Muscle layer of duodenum (tissue), 2 donors: ENCODE measurements around the gene CEP68.
"Not testable (repeated sequence)": the region's sequence is repeated elsewhere in the genome, so short reads cannot be mapped to it uniquely, and the experiment has no call there.

ENCODE experiments used
- H3K27ac ChIP-seq: one replicate; pipeline ENCODE4 v1.7.0; 2013; ENCODE audit warnings: mild to moderate bottlenecking, low read length
- H3K27me3 ChIP-seq: one replicate; pipeline ENCODE4 v1.7.0; 2013; ENCODE audit warnings: low read depth, mild to moderate bottlenecking, control low read depth, low read length
- H3K36me3 ChIP-seq, 2 donors: one replicate each; pipeline ENCODE4 v1.7.0; 2013; ENCODE audit warnings: low read length in 2 of 2, control low read depth in 1 of 2, mild to moderate bottlenecking in 1 of 2; ENCODE audit not compliant: insufficient read depth in 2 of 2, control insufficient read depth in 1 of 2
- H3K4me1 ChIP-seq, 2 donors: one replicate each; pipeline ENCODE4 v1.7.0; 2013; ENCODE audit warnings: low read length in 2 of 2, mild to moderate bottlenecking in 2 of 2, control low read depth in 1 of 2, moderate library complexity in 1 of 2; ENCODE audit not compliant: insufficient read depth in 2 of 2, control insufficient read depth in 1 of 2
- H3K4me3 ChIP-seq, 2 donors: one replicate each; pipeline ENCODE4 v1.7.0; 2013; ENCODE audit warnings: low read length in 2 of 2, low read depth in 1 of 2, mild to moderate bottlenecking in 1 of 2
- H3K9me3 ChIP-seq, 2 donors: one replicate each; pipeline ENCODE4 v1.7.0; 2013; ENCODE audit warnings: low read length in 2 of 2, control low read depth in 1 of 2, mild to moderate bottlenecking in 1 of 2; ENCODE audit not compliant: control insufficient read depth in 1 of 2
- donor health status: healthy.

The CEP68 gene

DNA sequence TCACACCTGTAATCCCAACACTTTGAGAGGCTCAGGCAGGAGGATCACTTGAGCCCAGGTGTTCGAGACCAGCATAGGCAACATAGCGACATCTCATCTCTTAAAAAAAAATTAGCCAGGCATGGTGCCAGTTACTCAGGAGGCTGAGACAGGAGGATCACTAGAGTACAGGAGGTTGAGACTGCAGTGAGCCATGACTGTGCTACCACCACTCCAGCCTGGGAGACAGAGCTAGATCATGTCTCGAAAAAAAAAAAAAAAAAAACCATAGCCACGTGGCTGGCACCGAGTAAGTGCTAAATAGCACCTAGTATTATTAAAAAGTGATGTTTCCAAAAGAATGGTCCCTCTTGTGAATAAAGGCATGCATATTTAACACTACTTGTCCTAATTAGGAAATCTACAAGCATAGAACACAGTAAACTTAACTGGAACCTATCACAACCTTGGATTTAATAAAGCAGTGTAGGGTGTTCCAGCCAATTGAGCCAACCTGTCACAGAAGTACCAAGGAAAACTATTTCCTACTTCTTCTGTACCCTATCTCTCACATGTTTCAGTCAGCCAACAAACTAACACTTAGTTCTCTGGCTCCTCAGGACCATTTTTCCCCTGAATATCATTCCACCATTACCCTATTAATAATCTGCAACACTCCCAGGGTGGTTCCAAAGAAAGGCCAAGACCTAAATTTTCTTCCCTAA is 64.9 kb downstream of the CEP68 start:
- H3K27me3 ChIP-seq, result no peaks in the 10 kb centered on the region
- H3K9me3 ChIP-seq, result no peaks in the 10 kb centered on the region
- no peaks in the 10 kb centered on the region for H3K36me3 ChIP-seq
- peaks cover 5 to 33% of the 10 kb centered on the region in 2 donors for H3K4me1 ChIP-seq
- no peak overlapping the region for H3K4me3 ChIP-seq
- no peak overlapping the region for H3K27ac ChIP-seq

DNA sequence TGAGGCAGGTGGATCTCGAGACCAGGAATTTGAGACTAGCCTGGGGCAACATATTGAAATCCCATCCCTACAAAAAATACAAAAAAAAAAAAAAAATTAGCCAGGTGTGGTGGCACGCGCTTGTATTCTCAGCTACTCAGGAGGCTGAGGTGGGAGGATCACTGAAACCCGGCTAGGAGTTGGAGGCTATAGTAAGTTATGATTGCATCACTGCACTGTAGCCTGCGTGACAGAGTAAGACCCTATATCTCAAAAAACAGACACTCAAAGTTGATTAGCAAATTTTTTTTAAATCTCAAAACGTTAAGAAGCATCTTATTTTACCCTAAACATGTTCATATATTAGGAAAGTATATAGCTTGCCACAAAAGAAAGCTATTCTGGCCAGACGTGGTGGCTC is 66.1 kb downstream of the CEP68 start:
- Histone ChIP-seq H3K27me3 (no peaks in the 10 kb centered on the region), H3K27ac (no peak overlapping the region), H3K9me3 (no peaks in the 10 kb centered on the region), H3K4me1 (peaks cover 3 to 44% of the 10 kb centered on the region in 2 donors), H3K4me3 (no peak overlapping the region), H3K36me3 (no peaks in the 10 kb centered on the region)

DNA sequence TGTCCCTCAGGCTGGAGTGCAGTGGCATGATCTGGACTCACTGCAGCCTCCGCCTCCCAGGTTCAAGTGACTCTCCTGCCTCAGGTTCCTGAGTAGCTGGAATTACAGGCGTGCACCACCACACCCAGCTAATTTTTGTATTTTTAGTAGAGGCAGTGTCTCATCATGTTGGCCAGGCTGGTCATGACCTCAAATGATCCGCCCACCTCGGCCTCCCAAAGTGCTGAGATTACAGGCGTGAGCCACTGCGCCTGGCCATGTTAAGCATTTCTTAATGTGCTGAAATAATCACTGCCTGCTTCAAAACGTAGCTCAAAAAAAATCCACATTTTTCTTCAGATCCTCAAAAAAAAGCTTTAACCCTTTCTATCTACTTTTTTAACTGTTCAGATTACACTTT is 69.2 kb downstream of the CEP68 start:
- H3K4me1 ChIP-seq, result peaks cover 3 to 53% of the 10 kb centered on the region in 2 donors
- H3K4me3 ChIP-seq, H3K27ac ChIP-seq, H3K36me3 ChIP-seq, H3K27me3 ChIP-seq, H3K9me3 ChIP-seq: not testable (repeated sequence)

DNA sequence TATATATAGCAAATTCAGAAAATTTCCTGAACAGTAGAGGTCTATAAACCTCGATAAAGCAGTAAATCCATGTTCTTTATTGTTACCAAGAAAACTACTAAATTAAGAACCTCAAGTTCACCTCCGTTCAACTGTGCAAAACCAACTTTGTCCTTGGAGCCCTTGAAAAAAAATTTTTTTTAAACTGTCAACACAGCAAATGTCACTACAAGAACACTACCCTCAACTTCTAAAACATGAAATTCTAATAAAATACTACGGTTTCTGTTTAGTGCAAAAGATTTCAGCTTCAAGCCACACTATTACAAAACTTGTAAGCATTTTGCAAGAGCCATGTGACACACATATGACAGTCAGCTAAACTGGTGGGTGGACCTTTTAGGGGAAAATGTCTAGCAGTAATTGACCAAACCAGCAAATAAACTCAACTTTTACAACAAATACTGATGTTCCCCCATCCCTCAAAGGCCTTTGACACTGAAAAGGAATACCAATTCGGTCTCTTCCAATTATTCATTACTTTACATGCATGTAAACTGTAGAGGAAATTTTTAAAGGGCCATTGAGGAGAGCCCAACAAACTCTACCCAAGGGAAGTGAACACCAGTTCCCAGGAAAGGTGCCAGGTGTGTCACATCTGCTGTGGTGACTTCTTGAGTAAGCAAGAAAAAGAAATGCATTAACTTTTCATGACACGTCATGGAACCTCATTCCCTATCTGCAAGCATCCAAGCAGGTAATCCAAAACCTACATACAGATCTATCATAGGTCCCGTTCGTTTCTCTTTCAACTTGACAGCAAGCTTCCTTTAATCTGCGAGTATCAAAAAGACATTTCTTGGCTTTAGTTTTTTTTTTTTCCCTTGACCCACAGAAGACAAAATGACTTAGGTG is 72.3 kb downstream of the CEP68 start:
- no peaks in the 10 kb centered on the region for H3K27me3 ChIP-seq
- no peaks in the 10 kb centered on the region for H3K9me3 ChIP-seq
- peaks cover 3 to 40% of the 10 kb centered on the region in 2 donors for H3K4me1 ChIP-seq
- peak overlapping the region; percentile 94 to 99 for H3K4me3 ChIP-seq
- peak overlapping the region; percentile 99 for H3K27ac ChIP-seq
- H3K36me3 ChIP-seq, result peaks cover 0 to 8% of the 10 kb centered on the region in 2 donors

GRCh38 chr2:65129286-65129825 is 73.1 kb downstream of the CEP68 start:
- no peaks in the 10 kb centered on the region for H3K27me3 ChIP-seq
- peak overlapping the region; percentile 94 to 99 for H3K4me3 ChIP-seq
- no peaks in the 10 kb centered on the region for H3K9me3 ChIP-seq
- peak overlapping the region; percentile 99 for H3K27ac ChIP-seq
- peaks cover 3 to 39% of the 10 kb centered on the region in 2 donors for H3K4me1 ChIP-seq
- H3K36me3 ChIP-seq, result peaks cover 0 to 8% of the 10 kb centered on the region in 2 donors

DNA sequence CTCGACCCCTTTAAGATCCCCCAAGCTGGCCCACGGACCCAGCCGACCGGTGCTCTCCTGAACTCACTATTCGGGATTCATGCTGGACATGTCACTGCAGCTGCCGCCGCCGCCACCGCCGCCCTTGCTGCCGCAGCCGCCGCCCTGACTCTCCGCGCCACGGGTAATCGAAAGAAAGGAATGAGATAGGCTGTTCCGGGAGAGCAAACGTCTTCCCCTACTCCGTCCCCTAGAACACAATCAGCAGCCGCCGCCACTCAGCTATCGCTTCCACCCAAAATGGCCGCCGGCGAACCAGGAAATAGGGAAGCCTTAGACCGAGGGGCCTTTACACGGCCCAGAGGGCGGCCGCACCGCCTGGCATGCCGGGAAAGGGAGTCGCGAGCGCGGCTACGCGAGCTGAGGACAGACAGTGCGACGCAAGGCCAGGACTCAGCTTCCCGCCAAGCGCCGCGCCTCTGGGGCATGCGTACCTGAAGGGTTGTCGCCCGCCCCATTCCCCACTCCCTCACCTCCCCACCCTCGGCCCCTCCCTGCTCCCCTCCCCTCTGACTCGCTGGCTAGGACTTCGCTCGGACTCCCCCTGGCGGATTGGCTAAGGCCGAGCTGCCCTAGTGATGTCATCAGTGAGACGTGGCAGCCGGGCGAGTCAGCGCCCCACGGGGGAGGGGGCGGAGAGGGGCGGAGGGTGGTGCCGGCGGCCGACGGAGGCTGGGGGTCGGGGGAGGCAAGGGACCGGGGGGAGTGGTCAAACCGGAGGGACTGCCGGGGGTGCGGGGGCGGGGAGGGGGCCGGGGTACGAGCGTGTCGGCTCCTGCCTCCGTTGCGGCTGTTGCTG is 73.8 kb downstream of the CEP68 start, which contains the start of gene RAB1A:
Gene RAB1A, minus strand, starts transcription at position 281 of the 838 bp plus-strand sequence. Its CDS starts 191 bp downstream, at position 90.
- peak within 1 kb of the TSS; percentile 99 for H3K27ac ChIP-seq
- H3K27me3 ChIP-seq, result no peaks in the 10 kb centered on the region
- H3K36me3 ChIP-seq, result peaks cover 0 to 8% of the 10 kb centered on the region in 2 donors
- H3K9me3 ChIP-seq, result no peaks in the 10 kb centered on the region
- H3K4me1 ChIP-seq, result peaks cover 3 to 32% of the 10 kb centered on the region in 2 donors
- peak within 1 kb of the TSS; percentile 94 to 99 for H3K4me3 ChIP-seq

GRCh38 chr2:65130664-65131175 is 74.5 kb downstream of the CEP68 start:
- no peaks in the 10 kb centered on the region for H3K9me3 ChIP-seq
- H3K4me1 ChIP-seq, result peaks cover 3 to 27% of the 10 kb centered on the region in 2 donors
- peak overlapping the region; percentile 93 for H3K27ac ChIP-seq
- H3K36me3 ChIP-seq, result peaks cover 0 to 8% of the 10 kb centered on the region in 2 donors
- H3K27me3 ChIP-seq, result no peaks in the 10 kb centered on the region
- H3K4me3 ChIP-seq, result peak overlapping the region; percentile 82 to 94

- H3K4me3 ChIP-seq, H3K36me3 ChIP-seq, H3K27me3 ChIP-seq, H3K27ac ChIP-seq, H3K9me3 ChIP-seq, H3K4me1 ChIP-seq: not testable (repeated sequence)
These were observed 76.7 kb downstream of the CEP68 start for GRCh38 chr2:65132930-65133329.

GRCh38 chr2:65133626-65134025 is 77.4 kb downstream of the CEP68 start:
- H3K4me3 ChIP-seq, result no peak overlapping the region
- H3K27ac ChIP-seq, result no peak overlapping the region
- H3K36me3 ChIP-seq, result peaks cover 0 to 7% of the 10 kb centered on the region in 2 donors

DNA sequence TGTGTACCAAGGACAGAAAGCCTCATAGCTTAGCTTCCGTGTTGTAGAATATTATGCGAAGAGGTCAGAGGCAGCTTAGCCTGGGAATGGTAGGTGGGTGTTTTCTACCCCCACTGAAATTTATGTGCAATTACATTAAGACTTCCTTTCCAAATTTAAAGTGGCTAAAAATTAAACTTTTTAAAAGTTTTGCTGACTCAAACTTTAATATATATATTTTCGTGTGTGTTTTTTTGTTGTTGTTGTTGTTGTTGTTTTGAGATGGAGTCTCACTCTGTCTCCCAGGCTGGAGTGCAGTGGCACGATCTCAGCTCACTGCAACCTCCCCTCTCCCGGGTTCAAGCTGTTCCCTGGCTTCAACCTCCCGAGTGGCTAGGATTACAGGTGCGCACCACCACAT is 77.9 kb downstream of the CEP68 start:
- H3K27me3 ChIP-seq, result no peaks in the 10 kb centered on the region
- H3K9me3 ChIP-seq, result no peaks in the 10 kb centered on the region
- H3K4me1 ChIP-seq, result no peaks in the 10 kb centered on the region
- no peak overlapping the region for H3K27ac ChIP-seq
- peaks cover 0 to 4% of the 10 kb centered on the region in 2 donors for H3K36me3 ChIP-seq
- H3K4me3 ChIP-seq, result no peak overlapping the region

More at GRCh38 chr2:65133626-65134025, 77.4 kb downstream of the CEP68 start:
- no peaks in the 10 kb centered on the region for H3K9me3 ChIP-seq
- H3K4me1 ChIP-seq, result peaks cover 0 to 2% of the 10 kb centered on the region in 2 donors
- H3K27me3 ChIP-seq, result no peaks in the 10 kb centered on the region
